ENCODE data around the gene NUDT17.

NUDT17 gene

GRCh38 chr1:145847827-145848226 lies 2.4 kb downstream of the NUDT17 start:
- DNase-seq (ENCODE audit: low spot score), result no peak

- peak; percentile 59 for DNase-seq (ENCODE audit: low spot score)
Measured at GRCh38 chr1:145849356-145850160, 4.1 kb downstream of the NUDT17 start.

GRCh38 chr1:145855426-145855948 lies 10.1 kb downstream of the NUDT17 start:
- no peak for DNase-seq (ENCODE audit: low spot score)

- no peak for DNase-seq (ENCODE audit: low spot score)
Measured at GRCh38 chr1:145857170-145857569, 11.7 kb downstream of the NUDT17 start.

- DNase-seq (ENCODE audit: low spot score), result peak; percentile 36
Measured at GRCh38 chr1:145858238-145858900, 12.9 kb downstream of the NUDT17 start.

- DNase-seq (ENCODE audit: low spot score), result peak; percentile 94
Measured at GRCh38 chr1:145858901-145859490, 13.6 kb downstream of the NUDT17 start, which contains the start of gene PIAS3. Gene PIAS3 (minus strand): TSS chr1:145859081. CDS start chr1:145858990, 91 bp downstream.

GRCh38 chr1:145859491-145860023 lies 14.1 kb downstream of the NUDT17 start:
- peak; percentile 88 for DNase-seq (ENCODE audit: low spot score)

GRCh38 chr1:145863282-145864018 lies 18.0 kb downstream of the NUDT17 start:
- no peak for DNase-seq (ENCODE audit: low spot score)

- no peak for DNase-seq (ENCODE audit: low spot score)
Measured at GRCh38 chr1:145868232-145868631, 22.8 kb downstream of the NUDT17 start.

- DNase-seq (ENCODE audit: low spot score), result peak; percentile 15
Measured at GRCh38 chr1:145871994-145872924, 26.8 kb downstream of the NUDT17 start.

- no peak for DNase-seq (ENCODE audit: low spot score)
Measured at GRCh38 chr1:145874646-145875045, 29.2 kb downstream of the NUDT17 start.

- peak; percentile 37 for DNase-seq (ENCODE audit: low spot score)
Measured at GRCh38 chr1:145877923-145878486, 32.6 kb downstream of the NUDT17 start.

GRCh38 chr1:145878724-145879123 lies 33.3 kb downstream of the NUDT17 start:
- peak; percentile 13 for DNase-seq (ENCODE audit: low spot score)

- no peak for DNase-seq (ENCODE audit: low spot score)
Measured at GRCh38 chr1:145879775-145880174, 34.3 kb downstream of the NUDT17 start.

GRCh38 chr1:145884675-145885074 lies 39.2 kb downstream of the NUDT17 start:
- DNase-seq (ENCODE audit: low spot score), result peak; percentile 50

GRCh38 chr1:145885738-145886287 lies 40.4 kb downstream of the NUDT17 start, which contains the start of gene ANKRD35:
Gene ANKRD35 (minus strand): TSS chr1:145885866. CDS start chr1:145885758, 108 bp downstream.
- peak; percentile 62 for DNase-seq (ENCODE audit: low spot score)

- no peak for DNase-seq (ENCODE audit: low spot score)
Measured at GRCh38 chr1:145886390-145886789, 41.0 kb downstream of the NUDT17 start.

- no peak for DNase-seq (ENCODE audit: low spot score)
Measured at GRCh38 chr1:145886816-145887215, 41.4 kb downstream of the NUDT17 start.

GRCh38 chr1:145887631-145888030 lies 42.2 kb downstream of the NUDT17 start:
- DNase-seq (ENCODE audit: low spot score), result peak; percentile 91

- DNase-seq (ENCODE audit: low spot score), result no peak
Measured at GRCh38 chr1:145889722-145890121, 44.3 kb downstream of the NUDT17 start.

All from kidney tubule cell (primary cell).